IPS DF 6.9 (cell line): ENCODE results near the gene ZNF629.
A peak's percentile ranks its signal among the peaks of the same experiment; 100 is the strongest.
"Not testable (repeated sequence)": the region's sequence is repeated elsewhere in the genome, so short reads cannot be mapped to it uniquely, and the experiment has no call there.

Experiments used
- DNase-seq: peaks from one replicate; pipeline ENCODE4 v3.0.0-alpha.2; 2013; ENCODE audit warnings: low read depth, low spot score
- H3K27ac ChIP-seq: one replicate; pipeline ENCODE4 v1.5.1; 2013; ENCODE audit warnings: low read length, control low read depth
- H3K27me3 ChIP-seq: 2 replicates; pipeline ENCODE4 v1.6.1; 2013; ENCODE audit warnings: mild to moderate bottlenecking, low read length; ENCODE audit not compliant: control insufficient read depth, insufficient read depth
- H3K36me3 ChIP-seq: 2 replicates; pipeline ENCODE4 v1.6.1; 2013; ENCODE audit warnings: low read length; ENCODE audit not compliant: control insufficient read depth, insufficient read depth
- H3K4me1 ChIP-seq: 2 replicates; pipeline ENCODE4 v1.6.1; 2013; ENCODE audit warnings: low read length; ENCODE audit not compliant: control insufficient read depth, insufficient read depth
- H3K4me3 ChIP-seq: 2 replicates; pipeline ENCODE4 v1.5.1; 2013; ENCODE audit warnings: mild to moderate bottlenecking, low read length
- H3K9me3 ChIP-seq: 2 replicates; pipeline ENCODE4 v1.6.1; 2013; ENCODE audit warnings: low read length, inconsistent platforms; ENCODE audit not compliant: control insufficient read depth, insufficient read depth
- WGBS: extraction: QIAGEN DNeasy Blood & Tissue Kit; methylation state at CpG from one replicate; pipeline ENCODE4 v1.1.7; 2013; ENCODE audit warnings: mixed read lengths, missing lambda C conversion rate; ENCODE audit not compliant: insufficient read length, insufficient coverage; 5-methylcytosine and 5-hydroxymethylcytosine counted together

Gene ZNF629

GRCh38 chr16:30786936-30787612 is at the start of gene ZNF629:
ZNF629 (minus strand) TSS chr16:30787205; CDS start chr16:30784482, 2,723 bp downstream.
- Histone ChIP-seq H3K4me1 (no peaks in the 10 kb centered on the region; the same call in 1 of the 2 replicates), H3K36me3 (peaks cover 18% of the 10 kb centered on the region), H3K27me3 (no peaks in the 10 kb centered on the region), H3K9me3 (no peaks in the 10 kb centered on the region), H3K27ac (no peak within 1 kb of the TSS), H3K4me3 (peak within 1 kb of the TSS; percentile 91)
- WGBS, result no CpG with 5 or more reads among the region's 37 CpGs
- DNase-seq, result no peak

DNA sequence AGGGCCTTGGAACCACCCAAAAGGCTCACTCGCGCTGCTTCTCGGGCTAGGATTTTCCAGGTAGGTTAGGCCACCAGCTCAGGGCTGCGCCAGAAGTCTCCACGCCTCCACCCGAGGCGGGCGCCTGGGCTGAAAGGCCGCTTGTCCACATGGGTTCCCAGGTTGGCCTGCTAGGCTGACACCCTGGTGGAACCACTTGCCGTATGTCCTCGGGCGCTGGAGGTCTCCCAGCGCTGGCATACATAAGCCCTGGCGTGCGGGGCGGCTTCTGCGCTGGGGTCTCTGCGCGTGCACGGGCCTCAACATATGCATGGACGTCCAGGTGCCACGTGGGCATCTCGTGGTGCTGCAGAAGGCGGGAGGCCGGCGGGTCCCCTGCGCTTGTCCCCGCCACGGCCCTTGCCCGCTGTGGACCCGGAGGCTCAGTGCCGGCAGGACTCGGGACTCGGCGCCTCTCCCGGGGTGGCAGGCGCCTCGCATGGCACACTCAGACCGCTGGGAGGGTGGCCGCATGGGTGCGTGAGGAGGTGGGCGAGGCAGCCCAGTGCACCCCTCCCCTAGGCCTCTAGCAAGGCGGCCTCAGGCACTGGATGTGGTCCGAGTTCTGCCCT is 47.2 kb upstream of the ZNF629 start:
- Histone ChIP-seq H3K27me3 (no peaks in the 10 kb centered on the region), H3K36me3 (no peaks in the 10 kb centered on the region), H3K9me3 (no peaks in the 10 kb centered on the region), H3K4me3 (no peak overlapping the region), H3K4me1 (no peaks in the 10 kb centered on the region; the same call in 1 of the 2 replicates), H3K27ac (no peak overlapping the region)
- WGBS, result no CpG with 5 or more reads among the region's 44 CpGs
- no peak for DNase-seq

DNA sequence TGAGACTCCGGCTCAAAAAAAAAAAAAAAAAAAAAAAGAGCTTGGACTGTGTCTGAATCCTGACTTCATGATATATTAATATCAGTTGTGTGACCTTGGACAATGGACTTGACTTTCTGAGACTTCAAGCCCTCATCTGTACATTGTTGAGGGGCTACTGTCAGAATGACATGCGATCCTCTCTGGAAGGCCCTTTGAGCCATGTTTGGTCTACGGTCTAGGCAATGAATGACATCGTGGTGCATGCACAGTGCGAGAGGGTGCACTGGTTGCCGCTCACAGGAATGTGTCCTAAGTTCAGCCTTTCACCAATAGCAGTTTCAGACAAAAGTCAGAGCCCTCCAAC is 43.0 kb upstream of the ZNF629 start:
- Histone ChIP-seq H3K4me3 (no peak overlapping the region), H3K36me3 (no peaks in the 10 kb centered on the region), H3K9me3 (no peaks in the 10 kb centered on the region), H3K27me3 (no peaks in the 10 kb centered on the region), H3K4me1 (no peaks in the 10 kb centered on the region; the same call in 1 of the 2 replicates), H3K27ac (no peak overlapping the region)
- DNase-seq, result no peak
- no CpG with 5 or more reads among the region's 6 CpGs for WGBS

- no CpG with 5 or more reads among the region's 15 CpGs for WGBS
- Histone ChIP-seq H3K9me3 (no peaks in the 10 kb centered on the region), H3K27ac (no peak overlapping the region), H3K27me3 (no peaks in the 10 kb centered on the region), H3K4me1 (no peaks in the 10 kb centered on the region; the same call in 1 of the 2 replicates), H3K36me3 (no peaks in the 10 kb centered on the region), H3K4me3 (no peak overlapping the region)
- no peak for DNase-seq
Measured at GRCh38 chr16:30829130-30830071, 42.4 kb upstream of the ZNF629 start.

DNA sequence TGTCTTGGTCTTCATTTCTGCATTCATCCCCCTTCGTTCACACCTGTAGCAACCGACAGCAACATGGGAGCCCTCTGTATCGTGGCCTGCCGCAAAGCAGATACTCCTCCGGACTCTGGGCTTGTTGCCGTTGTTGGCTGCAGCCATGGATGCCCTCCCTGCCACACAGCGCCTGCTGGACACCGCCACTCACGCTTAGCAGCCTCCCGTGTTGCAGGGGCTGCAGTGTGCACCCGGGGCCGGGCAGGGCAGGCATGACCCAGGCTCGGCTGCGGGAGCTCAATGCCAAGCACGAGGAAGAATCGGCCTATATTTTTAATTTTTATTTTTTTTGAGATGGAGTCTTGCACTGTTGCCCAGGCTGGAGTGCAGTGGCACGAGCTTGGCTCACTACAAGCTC is 34.9 kb upstream of the ZNF629 start:
- no CpG with 5 or more reads among the region's 17 CpGs for WGBS
- H3K9me3 ChIP-seq, result no peaks in the 10 kb centered on the region
- H3K36me3 ChIP-seq, result no peaks in the 10 kb centered on the region

DNA sequence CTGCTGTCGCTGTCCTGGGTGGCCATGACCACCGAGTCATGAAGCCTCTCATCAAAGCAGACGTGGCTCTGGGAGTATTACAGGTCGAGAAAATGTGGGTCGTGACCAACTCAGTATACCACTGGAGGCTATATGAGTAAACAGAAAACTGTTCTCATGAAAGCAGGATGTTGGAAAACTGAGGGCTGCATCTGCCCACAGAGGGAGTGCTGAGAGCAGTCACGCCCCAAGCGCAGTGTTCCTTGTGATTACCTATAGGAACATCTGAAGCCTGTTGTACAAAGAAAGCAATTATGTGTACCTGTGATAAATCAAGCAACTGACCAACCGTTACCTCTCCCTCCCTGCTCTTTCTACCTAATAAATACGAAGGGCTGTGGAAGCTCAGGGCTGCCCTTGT is 34.4 kb upstream of the ZNF629 start:
- not testable (repeated sequence) for H3K4me1 ChIP-seq, H3K27me3 ChIP-seq, H3K36me3 ChIP-seq, H3K27ac ChIP-seq, H3K4me3 ChIP-seq, H3K9me3 ChIP-seq, DNase-seq
- WGBS, result no CpG with 5 or more reads among the region's 9 CpGs

More for the DNA sequence above, 34.9 kb upstream of the ZNF629 start:
- H3K4me1 ChIP-seq, result no peaks in the 10 kb centered on the region
- no peak overlapping the region for H3K4me3 ChIP-seq
- DNase-seq, result no peak
- no peaks in the 10 kb centered on the region for H3K27me3 ChIP-seq
- H3K27ac ChIP-seq, result no peak overlapping the region

DNA sequence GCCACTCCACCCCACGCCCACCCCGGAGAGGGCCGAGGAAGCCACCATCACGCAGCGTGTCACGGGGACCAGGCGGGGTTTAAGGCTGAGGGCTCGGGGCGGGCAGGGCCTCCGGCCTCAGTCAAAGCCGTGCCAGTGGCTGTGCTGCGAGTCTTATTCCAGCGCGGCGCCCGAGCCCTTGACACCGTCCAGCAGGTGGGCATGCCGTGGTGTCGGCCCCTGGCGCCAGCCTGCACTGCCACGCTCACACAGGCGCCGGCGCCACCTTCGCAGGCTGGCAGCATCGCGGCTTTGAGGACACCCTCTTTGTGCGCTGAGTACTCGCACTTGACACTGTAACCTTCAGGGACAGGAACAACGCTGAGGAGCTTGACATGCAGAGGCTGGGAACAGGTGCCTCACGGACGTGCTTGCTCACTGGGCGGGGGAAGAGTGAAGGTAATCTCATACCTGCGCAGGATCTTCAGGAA is 34.0 kb upstream of the ZNF629 start:
- WGBS, result no CpG with 5 or more reads among the region's 34 CpGs

GRCh38 chr16:30816769-30817168 is 29.8 kb upstream of the ZNF629 start:
- Histone ChIP-seq H3K36me3 (no peaks in the 10 kb centered on the region), H3K9me3 (no peaks in the 10 kb centered on the region), H3K27ac (no peak overlapping the region), H3K4me1 (no peaks in the 10 kb centered on the region), H3K27me3 (no peaks in the 10 kb centered on the region), H3K4me3 (no peak overlapping the region)
- DNase-seq, result no peak
- 100% methylated on average over 1 of the region's 2 CpGs for WGBS

More for the DNA sequence above, 34.0 kb upstream of the ZNF629 start:
- no peaks in the 10 kb centered on the region for H3K36me3 ChIP-seq
- no peaks in the 10 kb centered on the region for H3K27me3 ChIP-seq
- no peaks in the 10 kb centered on the region for H3K9me3 ChIP-seq
- DNase-seq, result no peak
- no peaks in the 10 kb centered on the region for H3K4me1 ChIP-seq
- H3K27ac ChIP-seq, result no peak overlapping the region
- no peak overlapping the region for H3K4me3 ChIP-seq

DNA sequence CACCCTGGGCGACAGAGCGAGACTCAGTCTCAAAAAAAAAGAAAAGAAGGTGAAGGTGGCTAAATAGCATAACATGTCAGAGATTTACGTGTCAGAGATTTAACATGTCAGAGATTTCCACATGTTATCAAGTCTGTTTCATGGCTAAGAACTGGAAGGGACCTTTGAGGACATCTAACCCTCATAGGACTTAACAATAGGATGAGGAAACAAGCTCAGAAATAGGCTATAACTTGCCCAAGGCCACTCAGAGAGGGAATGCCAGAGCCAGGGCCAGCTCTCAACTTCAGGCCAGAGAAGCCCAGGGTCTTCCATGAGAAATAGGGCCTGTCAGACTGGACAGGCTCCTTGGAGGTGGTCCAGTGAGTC is 26.8 kb upstream of the ZNF629 start:
- no peak for DNase-seq
- no peak overlapping the region for H3K27ac ChIP-seq
- WGBS, result no CpG with 5 or more reads among the region's 3 CpGs
- H3K4me3 ChIP-seq, result peak overlapping the region; percentile 5; the same call in 1 of the 2 replicates
- no peaks in the 10 kb centered on the region for H3K27me3 ChIP-seq
- no peaks in the 10 kb centered on the region for H3K4me1 ChIP-seq
- H3K36me3 ChIP-seq, result no peaks in the 10 kb centered on the region
- H3K9me3 ChIP-seq, result no peaks in the 10 kb centered on the region

GRCh38 chr16:30809675-30810074 is 22.7 kb upstream of the ZNF629 start:
- WGBS, result no CpG with 5 or more reads among the region's 5 CpGs
- H3K9me3 ChIP-seq, DNase-seq, H3K36me3 ChIP-seq, H3K27ac ChIP-seq, H3K27me3 ChIP-seq, H3K4me1 ChIP-seq, H3K4me3 ChIP-seq: not testable (repeated sequence)
